HG03558 (cell line): ENCODE results near the gene ST3GAL4.

ENCODE experiments used
- ATAC-seq: cut with Tn5 transposase; IDR thresholded peaks from one replicate; pipeline ENCODE4 v1.9.1; 2021; ENCODE audit warnings: moderate number of reproducible peaks; ENCODE audit not compliant: unreplicated experiment; ENCODE audit errors: extremely low read depth

Gene ST3GAL4

DNA sequence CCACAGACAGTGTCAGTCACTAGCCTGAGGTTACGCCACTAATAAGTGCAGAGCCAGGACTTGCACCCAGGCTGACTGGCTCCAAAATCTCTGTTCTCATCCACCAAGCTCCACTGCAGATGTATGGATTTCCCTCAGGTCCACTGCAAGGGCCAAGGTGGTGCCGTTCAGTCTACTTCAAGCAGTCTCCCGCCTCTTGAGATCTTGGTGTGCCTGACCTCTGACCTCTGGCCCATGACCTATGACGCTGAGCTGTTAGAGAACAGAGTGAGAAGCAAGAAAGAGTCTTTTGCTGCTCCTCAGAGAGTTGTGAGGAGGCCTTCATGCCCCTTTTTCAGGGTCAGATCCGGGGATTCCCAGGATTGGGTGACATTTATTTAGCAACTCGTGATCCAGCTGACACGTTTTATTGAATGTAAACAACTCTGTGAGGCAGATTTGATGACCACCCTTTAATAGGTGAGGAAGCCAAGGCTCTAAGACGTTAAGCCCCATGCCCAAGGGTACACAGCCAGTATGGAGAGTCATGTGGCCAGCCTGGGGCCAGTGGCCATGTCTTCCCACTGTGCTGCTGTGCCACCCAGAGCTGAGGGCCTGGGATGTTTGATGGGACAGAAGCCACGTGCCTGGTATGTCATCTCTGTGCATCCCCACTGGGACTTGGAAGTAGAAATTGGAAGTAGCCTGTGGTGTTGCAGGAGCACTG, 26.4 kb upstream of the ST3GAL4 start:
- no peak for ATAC-seq

DNA sequence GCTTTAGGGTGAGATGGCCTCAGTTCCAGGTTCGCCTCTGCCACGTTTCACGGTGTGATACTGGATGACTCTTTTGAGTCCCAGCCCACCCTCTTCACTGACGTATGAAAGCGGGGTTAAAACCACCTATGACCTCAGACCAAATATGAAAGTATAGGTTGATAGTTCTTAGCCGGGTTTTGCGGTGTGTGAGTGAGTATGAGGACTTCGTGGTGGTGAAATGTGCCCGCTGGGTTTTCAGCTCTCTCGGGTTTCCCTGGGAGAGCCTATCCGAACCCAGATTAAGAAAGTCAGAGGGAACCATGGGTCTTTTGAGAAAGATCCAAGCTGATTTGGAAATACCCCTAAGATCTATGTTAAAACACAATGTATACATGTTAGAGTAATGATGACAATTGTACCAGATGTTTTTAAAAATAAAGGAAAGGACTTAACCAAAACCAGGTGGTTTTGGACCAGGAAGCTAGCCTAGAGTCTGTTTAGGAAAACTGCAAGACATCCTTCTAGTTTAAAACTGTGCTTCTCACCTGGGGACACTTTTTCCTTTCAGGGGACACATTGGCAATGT, 25.8 kb upstream of the ST3GAL4 start:
- no peak for ATAC-seq

DNA sequence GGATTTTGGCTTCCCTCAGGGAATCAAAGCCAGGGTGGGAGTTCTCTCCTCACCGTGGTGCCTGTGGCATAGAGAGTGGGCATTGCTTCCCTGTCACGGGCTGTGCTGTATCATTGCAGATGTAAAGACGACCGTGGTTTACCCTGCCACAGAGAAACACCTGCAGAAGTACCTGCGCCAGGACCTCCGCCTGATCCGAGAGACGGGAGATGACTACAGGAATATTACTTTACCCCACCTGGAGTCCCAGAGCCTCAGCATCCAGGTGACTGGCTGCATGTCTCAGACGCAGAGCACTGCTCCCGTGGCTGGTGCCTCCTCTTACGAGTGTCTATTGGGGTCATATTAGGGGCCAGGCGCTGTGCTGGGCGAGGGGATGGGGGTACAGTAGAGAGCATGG, 24.2 kb upstream of the ST3GAL4 start:
- ATAC-seq: no peak

DNA sequence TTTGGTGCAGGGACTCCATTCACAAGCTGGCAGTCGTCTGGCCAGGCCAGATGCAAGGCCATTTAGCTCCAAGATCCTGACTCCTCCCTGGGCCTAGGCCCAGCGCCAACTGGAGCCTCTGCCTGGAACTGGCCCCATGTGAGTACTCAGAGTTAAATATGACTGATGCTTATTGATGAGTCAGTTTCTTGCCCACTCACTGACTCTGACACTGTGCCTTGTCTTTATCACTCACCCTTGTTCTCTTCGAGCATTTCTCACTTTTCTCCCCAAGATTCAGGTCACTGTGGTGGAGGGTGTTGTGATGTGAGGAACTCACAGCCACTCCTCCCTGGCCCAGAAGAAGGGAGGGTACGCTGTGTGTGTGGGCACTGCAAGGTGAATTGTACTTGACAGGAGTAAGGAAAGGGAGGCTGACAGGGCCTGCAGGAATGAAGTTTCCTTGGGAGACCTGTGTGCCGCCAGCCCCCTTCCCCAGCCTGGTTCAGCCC, 23.2 kb upstream of the ST3GAL4 start:
- ATAC-seq: no peak

DNA sequence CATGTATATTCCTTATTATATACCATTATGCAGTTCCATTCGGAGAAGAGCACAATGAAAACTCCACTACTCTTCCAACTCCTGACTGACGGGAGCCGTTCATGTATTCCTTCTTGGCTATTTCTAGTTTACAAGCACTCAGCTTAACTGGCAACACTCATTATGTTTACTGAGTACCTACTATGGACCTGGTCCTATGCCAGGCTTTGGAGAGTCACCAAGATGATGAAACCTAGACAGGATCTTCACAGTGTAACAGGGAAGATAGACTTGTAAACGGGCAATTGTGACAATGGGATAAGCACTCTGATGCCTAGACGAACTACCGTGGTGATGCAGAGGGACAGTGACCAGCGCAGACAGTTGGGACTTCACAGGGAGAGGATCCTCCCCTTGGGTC, 22.3 kb upstream of the ST3GAL4 start:
- no peak for ATAC-seq

DNA sequence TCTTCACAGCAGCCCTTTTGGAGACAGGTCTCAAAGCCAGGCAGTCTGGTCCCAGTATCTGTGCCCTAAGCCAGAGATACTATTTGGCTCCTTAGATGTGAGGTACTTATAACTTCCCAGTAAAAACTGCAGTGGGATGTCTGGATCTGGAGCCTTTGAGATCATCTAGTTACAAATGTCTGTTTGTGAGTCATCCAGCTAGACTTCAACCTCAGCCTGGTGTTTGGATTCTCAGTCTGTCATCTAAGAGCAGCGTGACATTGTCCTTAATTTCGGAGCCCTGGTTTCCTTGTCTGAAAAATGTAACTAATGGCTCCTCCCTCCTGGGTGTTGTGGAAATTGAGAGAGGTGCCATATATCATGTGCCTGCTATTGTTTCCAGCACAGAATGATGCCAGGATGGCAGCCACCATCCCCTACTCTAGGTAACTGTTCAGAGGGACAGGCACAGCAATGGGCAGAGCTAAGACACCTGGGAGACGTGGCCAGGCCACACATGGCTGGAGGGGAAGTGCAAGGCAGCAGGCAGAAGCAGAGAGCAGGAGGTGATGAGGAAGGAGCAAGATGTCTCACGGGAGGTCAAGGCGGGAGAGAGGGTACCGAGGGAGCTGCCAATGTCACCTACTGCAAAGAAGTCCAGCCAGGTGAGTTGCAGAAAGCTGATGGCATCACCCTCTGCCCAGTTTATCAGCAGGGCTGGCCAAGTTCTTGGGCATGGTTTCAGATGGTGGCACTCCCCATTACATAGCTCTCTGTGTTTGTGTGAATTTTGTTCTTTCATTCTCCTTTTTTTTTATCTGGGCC, 20.6 kb upstream of the ST3GAL4 start:
- no peak for ATAC-seq

DNA sequence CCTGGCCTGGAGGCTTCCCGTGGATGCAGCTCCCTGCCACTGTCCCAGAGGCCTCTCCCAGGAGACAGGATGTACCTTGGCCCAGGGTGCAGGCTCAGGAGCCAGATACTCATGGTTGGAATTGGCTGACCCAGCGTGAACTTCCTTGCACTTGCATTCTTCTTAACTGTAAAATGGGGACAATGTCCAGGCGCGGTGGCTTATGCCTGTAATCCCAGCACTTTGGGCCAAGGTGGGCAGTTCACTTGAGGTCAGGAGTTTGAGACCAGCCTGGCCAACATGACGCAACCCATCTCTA, 20.1 kb upstream of the ST3GAL4 start:
- ATAC-seq: no peak

DNA sequence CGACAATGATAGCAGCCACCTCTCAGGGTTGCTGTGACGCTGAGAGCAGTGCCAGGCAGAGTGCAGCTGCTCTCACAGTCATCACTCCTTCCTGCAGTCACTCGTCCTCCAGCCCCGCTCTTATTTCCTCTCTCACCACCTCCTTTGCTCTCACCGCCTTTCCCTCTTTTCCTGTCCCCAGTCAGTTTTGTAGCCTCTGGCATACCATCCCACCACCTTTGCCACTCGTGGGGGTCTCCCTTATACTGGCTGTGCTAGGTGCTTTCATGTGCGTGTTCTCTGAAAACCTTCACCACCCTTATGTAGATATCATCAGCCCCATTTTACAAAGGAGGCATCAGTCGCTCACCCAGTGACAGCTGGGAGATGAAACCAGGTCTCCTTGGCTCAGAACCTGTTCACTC, 19.3 kb upstream of the ST3GAL4 start:
- ATAC-seq: no peak

DNA sequence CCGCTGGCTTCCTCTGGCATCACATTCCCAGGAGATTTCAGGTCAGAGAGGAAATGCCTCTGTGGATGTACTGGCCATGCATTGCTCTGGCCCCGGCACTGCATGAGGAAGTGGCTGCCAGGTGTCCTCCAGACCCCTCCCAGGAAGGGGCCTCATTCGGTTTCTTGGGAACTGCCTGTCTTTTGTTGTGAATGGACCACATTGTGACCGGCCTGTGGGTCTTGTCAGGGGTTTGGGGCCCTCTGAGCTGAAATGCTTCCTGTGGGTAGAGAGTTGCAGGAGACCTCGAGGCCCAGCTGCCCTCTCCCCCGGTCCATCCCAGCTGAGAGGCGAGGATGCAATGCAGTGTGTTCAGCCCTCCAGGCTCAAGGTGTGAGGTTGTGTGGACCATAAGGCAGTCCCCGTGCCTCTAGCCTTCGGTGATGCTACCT, 18.8 kb upstream of the ST3GAL4 start:
- ATAC-seq: no peak

DNA sequence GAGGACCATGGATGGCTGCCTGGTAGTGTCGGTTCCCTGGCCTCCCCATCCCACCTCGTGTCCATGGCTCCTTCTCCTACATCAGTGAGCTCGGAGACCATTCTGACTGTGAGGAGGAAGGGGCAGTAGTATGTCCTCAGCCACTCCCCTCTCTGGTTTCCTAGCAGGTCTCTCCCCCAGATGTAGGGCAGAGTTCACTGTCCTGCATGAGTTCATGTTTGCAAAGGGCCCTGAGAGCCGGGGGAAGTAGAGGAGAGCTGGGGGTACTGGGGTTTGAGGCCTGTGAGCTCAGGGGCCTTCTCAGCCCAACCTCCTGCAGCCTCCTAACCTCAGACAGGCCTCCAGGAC, 18.4 kb upstream of the ST3GAL4 start:
- no peak for ATAC-seq

DNA sequence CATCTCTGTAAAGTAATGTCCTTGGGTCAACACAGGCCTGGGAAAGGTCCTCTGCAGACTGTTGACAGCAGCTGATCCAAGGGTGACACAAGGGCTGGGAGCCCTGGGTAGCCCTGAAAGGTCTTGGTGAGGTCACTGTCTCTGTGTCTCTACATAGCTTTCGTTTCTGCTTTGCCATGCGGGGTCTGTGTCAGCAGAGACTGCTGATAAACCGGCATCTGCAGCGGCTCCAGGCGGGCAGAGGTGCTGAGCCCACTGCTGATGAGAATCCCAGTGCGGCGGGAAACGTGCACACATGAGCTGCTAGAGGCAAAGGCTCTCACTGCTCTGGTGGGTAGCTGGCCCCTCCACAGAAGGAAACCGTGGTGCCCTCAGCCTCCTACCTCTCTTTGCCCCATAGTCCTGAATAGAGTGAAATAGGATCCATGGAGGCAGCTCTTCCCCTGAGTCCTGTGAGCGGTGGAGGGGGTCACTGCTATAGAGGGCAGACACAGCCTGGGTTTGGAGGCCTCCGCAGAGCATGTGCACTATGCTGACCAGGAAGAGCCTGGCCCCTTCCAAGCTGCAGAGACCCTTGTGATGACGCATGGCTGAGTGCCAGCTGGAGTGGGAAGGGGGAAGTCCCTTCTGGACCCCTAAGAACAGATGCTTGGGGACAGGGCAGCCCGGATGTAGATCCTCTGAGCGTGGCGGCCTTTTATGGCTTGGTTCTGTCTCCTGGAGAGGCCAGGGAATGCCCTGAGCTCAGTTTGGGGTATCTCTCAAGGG, 17.8 kb upstream of the ST3GAL4 start:
- ATAC-seq: no peak

DNA sequence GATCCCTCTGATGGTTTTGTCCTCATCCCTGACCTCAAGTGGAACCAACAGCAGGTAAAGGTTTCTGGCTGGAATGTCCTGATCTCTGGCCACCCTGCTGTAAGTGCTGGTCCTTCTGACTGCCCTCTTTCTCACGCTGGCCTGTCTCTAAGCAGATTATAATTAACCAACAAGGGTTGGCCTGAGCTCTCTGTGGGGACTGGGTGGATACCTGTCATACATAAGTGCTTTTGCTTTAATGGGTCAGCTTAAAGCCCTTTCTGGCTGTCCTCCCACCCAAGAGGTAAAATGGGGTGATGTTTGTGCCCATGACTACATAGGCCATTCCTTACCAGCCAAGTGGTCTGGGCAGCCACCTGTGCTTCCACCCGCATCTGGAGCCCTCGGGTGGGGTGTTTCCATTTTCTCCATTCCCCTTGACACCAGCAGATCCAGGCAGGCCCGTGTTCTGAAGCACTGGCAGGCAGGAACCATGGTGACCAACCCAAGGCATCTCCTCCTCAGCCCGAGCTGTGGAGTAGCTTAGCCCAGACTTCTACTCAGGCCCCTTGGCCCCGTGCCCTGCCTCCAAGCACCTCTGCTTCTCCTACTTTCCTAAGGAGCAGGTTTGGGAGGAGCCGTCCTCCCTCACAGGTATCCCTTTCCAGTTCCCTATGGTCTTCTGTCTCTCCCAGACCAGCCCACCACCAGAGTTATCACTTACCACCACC, 17.0 kb upstream of the ST3GAL4 start:
- no peak for ATAC-seq

DNA sequence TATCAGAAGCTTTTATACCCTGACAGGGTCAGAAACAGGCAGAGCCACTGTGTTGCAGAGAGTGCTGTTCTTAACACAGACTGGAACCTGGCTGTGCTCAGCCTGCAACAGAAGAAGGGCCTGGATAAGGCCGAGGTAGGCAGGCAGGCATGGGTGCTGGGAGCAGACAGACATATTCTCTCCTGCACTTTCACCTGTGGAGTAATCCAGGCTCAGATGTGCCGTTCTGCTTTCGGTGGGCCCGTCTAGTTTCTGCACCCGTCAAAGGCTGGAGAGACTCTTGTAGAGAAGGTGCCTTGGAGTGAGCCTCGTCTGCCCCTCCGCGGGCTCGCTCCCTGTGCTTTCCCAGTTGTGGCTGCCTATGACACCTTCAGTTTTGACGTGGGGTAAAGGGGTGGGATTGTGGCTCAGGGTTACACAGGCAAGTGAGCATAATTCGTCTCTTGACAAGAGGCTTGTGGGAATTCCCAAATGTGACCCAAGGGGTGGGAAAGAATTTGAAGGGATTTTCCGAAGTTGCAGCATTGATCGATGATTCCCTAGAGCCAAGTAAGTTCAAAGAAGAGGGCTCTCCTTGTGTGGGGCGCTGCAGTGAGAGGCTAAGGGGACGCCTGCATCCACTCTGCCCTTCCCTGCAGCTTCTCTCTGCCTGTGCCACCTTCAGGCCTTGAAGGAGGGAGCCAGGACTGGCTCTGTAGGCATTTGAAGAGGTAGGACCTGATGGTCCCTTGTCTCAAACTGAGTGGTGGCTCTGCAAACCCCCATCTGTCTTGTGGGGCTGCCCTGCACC, 16.2 kb upstream of the ST3GAL4 start:
- ATAC-seq: no peak

DNA sequence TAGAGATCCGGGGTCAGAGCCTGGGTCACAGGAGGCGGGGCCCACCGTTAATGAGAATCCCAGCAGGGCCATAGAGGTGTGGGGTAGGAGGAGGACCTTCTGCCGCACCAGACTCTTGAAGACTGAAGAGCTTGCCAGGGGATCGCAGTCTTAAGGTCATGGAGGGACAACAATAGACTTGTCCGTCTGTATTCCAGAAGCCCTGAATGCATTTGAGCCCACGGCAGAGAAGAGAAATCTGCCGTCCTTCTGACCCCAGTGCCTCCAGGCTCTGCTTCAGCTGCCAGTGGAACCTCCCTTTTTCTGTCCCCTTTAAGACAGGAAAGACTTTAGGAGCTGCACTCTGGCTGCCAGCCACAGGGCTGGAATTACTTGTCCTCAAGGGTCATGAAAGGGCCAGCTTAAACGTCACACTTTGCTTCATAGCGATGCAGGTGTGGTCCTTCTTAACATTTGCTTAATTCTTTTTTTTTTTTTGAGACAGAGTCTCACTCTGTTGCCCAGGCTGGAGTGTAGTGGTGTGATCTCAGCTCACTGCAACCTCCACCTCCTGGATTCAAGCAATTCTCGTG, 15.5 kb upstream of the ST3GAL4 start:
- no peak for ATAC-seq

DNA sequence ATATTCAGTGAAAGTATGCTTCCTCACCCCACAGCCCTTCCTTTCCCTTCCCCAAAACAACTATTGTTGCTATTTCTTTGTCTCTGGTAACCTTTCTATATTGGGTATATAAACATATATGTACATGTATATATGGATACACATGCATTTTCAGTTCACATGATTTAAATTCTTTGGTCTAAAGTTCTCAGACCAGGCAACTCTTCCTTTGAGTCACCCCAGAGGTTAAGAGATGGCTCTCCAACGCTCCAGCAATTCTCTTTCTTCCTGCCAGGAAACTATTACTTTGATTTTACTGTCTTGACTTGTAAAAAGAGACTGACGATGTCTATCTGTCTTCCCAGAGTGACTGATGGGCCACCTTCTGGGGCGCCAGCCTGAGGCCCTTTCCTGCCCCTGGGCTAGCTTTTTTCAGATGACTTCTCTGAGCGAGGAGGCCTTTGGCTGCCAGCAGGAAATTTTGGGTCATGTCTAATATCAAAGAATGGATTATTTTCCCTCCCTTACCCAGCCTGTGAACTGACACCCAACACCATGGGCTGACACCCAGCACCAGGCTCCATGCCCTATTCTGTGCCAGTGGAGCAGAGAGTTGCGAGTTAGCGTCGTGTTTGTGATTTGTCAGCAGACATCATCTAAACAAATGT, 14.4 kb upstream of the ST3GAL4 start:
- no peak for ATAC-seq

DNA sequence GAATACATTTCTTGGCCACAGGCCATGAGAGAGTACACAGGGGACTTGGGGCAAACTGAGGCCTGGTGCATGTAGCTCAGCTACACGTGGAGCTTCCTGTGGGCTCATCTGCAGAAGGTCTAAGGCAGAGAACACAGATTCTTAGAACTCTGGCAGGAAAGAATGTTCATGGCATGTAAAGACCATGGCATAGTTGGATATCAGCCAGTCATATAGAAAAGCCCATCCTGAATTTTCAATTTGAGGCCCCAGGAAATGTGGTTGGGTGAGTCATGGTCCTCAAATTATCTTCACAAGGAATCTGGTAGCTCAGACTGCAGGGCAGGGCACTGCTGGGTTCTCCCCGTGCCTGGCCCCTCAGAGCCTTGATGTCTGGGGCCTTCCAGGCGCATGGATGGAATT, 13.7 kb upstream of the ST3GAL4 start:
- ATAC-seq: no peak

DNA sequence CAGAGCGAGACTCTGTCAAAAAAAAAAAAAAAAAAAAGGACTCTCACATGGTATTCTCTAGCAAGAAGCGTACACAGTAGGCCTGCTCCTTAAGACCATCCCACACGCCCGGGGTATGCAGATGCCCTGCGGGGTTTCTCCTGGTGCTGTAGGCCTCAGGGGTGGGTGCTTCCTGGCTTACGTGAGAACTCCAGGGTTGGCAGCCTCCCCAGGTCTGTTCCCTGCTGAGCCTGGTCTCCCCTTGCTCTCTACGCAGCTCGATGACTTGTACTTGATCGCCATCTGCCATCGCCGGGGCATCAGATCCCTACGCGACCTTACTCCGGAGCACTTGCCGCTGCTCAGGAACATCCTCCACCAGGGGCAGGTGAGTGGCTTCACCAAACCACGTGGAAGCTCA, 12.4 kb upstream of the ST3GAL4 start:
- no peak for ATAC-seq

DNA sequence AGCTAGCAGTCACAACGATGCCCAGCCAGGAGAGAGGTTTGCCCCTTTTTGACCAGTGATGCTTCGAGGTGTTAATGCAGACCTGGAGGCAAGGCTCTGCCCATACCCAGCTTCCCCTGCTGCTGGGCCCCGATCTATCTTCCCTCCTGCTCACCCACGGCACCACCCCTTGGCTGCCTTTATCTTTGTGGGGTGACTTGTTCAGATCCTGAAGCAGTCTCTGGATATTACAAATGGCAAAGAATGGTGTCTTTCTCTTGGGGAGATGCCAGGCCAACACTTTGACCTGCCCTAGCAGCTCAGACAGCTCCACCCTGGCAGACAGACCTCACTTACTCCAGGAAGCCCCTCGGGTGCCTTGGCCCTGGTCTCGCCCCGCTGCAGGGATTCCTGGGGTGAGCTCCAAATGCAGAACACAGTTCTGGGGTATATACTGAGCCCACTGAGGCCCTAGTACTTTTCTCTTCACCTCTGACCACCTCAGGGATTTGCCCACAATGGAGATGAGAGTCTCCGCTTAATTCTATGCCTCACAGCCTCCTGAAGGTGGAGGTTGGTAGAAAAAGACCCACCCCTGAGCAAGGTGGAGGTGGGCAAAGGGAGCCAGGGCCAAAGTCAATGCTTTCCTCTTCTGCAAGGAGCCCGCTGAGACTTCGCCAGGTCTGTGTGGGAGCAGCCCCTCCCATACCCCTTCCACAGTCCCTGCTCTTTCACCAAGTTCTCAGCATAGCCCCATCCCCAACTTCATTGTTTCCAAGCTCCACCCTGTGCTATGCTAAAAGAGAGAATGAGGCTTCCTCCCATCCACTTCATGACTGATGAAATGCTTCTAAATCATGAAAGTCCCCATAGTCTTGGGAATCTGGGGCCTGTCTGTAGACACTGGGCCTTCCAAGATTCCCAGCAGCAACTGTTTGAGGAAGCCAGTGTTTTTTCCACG, 11.1 kb upstream of the ST3GAL4 start:
- ATAC-seq: no peak
